ENCODE measurements around the gene RBMS3.

Gene RBMS3

GRCh38 chr3:29536016-29536758 is 255.3 kb downstream of the RBMS3 start:
- no peak overlapping the region for H3K4me3 ChIP-seq (replicated peaks; ENCODE audit: low read depth, low read length)
- no peak for TF ChIP-seq CTCF (IDR thresholded peaks at IDR 0.05; ENCODE audit: low read depth, low read length, missing control alignments)
- no peak for DNase-seq (ENCODE audit: extremely low read depth, low read depth)

GRCh38 chr3:29537889-29538609 is 257.2 kb downstream of the RBMS3 start:
- DNase-seq (ENCODE audit: extremely low read depth, low read depth), result peak; percentile 7
- no peak for TF ChIP-seq CTCF (IDR thresholded peaks at IDR 0.05; ENCODE audit: low read depth, low read length, missing control alignments)
- no peak overlapping the region for H3K4me3 ChIP-seq (replicated peaks; ENCODE audit: low read depth, low read length)

- no peak for TF ChIP-seq CTCF (IDR thresholded peaks at IDR 0.05; ENCODE audit: low read depth, low read length, missing control alignments)
- no peak overlapping the region for H3K4me3 ChIP-seq (replicated peaks; ENCODE audit: low read depth, low read length)
- DNase-seq (ENCODE audit: extremely low read depth, low read depth), result no peak
These were observed 257.7 kb downstream of the RBMS3 start for GRCh38 chr3:29538610-29538958.

- TF ChIP-seq CTCF (IDR thresholded peaks at IDR 0.05; ENCODE audit: low read depth, low read length, missing control alignments), result no peak
- no peak overlapping the region for H3K4me3 ChIP-seq (replicated peaks; ENCODE audit: low read depth, low read length)
- DNase-seq (ENCODE audit: extremely low read depth, low read depth), result no peak
These were observed 259.7 kb downstream of the RBMS3 start for GRCh38 chr3:29540544-29540943.

GRCh38 chr3:29544701-29545363 is 264.0 kb downstream of the RBMS3 start:
- DNase-seq (ENCODE audit: extremely low read depth, low read depth), result no peak
- no peak overlapping the region for H3K4me3 ChIP-seq (replicated peaks; ENCODE audit: low read depth, low read length)
- no peak for TF ChIP-seq CTCF (IDR thresholded peaks at IDR 0.05; ENCODE audit: low read depth, low read length, missing control alignments)

GRCh38 chr3:29545615-29546014 is 264.7 kb downstream of the RBMS3 start:
- TF ChIP-seq CTCF (IDR thresholded peaks at IDR 0.05; ENCODE audit: low read depth, low read length, missing control alignments), result no peak
- H3K4me3 ChIP-seq (replicated peaks; ENCODE audit: low read depth, low read length), result no peak overlapping the region

More at GRCh38 chr3:29545615-29546014, 264.7 kb downstream of the RBMS3 start:
- no peak for DNase-seq (ENCODE audit: extremely low read depth, low read depth)

All from HFF-Myc (cell line).